GM23338 (cell line): ENCODE results near the gene GOLGA8A. TPM values are rescaled to one million over a fixed set of nuclear protein-coding genes. Genes with fewer than 3 reads are reported as not detected.
A peak's percentile ranks its signal among the peaks of the same experiment; 100 is the strongest.

Experiments
- ATAC-seq: fragments of 200-7000 bp; cut with Tn5 transposase; 3 replicates; pipeline ENCODE4 v1.9.1; 2020
- DNase-seq: peaks from one replicate; pipeline ENCODE4 v3.0.0-alpha.2; 2015; ENCODE audit warnings: low spot score
- H2AFZ ChIP-seq: fragments of 200-600 bp; sonication (generic); 2 replicates; pipeline ENCODE4 v1.8.0; 2016; ENCODE audit warnings: antibody characterized with exemption, mild to moderate bottlenecking, moderate library complexity
- H3F3A ChIP-seq: fragments of 200-600 bp; sonication (generic); replicated peaks from 2 replicates; pipeline ENCODE4 v1.8.0; 2017; ENCODE audit warnings: antibody characterized with exemption, mixed run types, low read depth
- H3K27ac ChIP-seq: fragments of 200-600 bp; sonication (generic); 2 replicates; pipeline ENCODE4 v1.6.1; 2016; ENCODE audit warnings: low read depth
- H3K27me3 ChIP-seq: fragments of 200-600 bp; sonication (generic); 2 replicates; pipeline ENCODE4 v1.8.0; 2016; ENCODE audit warnings: mild to moderate bottlenecking, mixed run types, moderate library complexity; ENCODE audit not compliant: insufficient read depth
- H3K36me3 ChIP-seq: fragments of 200-600 bp; sonication (generic); 2 replicates; pipeline ENCODE4 v1.8.0; 2016; ENCODE audit warnings: mild to moderate bottlenecking; ENCODE audit not compliant: insufficient read depth
- H3K4me1 ChIP-seq: fragments of 200-600 bp; sonication (generic); 2 replicates; pipeline ENCODE4 v1.8.0; 2016; ENCODE audit warnings: mild to moderate bottlenecking, moderate library complexity; ENCODE audit not compliant: insufficient read depth
- H3K4me2 ChIP-seq: fragments of 200-600 bp; sonication (generic); 2 replicates; pipeline ENCODE4 v1.7.1; 2017; ENCODE audit warnings: mixed run types
- H3K4me3 ChIP-seq: fragments of 200-600 bp; sonication (generic); 2 replicates; pipeline ENCODE4 v1.6.1; 2016; ENCODE audit warnings: mixed run types
- H3K79me2 ChIP-seq: fragments of 200-600 bp; sonication (generic); replicated peaks from 2 replicates; pipeline ENCODE4 v1.8.0; 2017; ENCODE audit warnings: mild to moderate bottlenecking; ENCODE audit not compliant: insufficient read depth
- H3K9me2 ChIP-seq: fragments of 200-600 bp; sonication (generic); 2 replicates; pipeline ENCODE4 v1.8.0; 2017; ENCODE audit not compliant: insufficient read depth
- H4K20me1 ChIP-seq: fragments of 200-600 bp; sonication (generic); replicated peaks from 2 replicates; pipeline ENCODE4 v1.8.0; 2017; ENCODE audit warnings: mild to moderate bottlenecking; ENCODE audit not compliant: insufficient read depth
- H3K27ac Mint-ChIP-seq: 2 replicates; pipeline ENCODE4 v1.8.0; 2020; ENCODE audit warnings: inconsistent platforms, mild to moderate bottlenecking, moderate library complexity, mixed read lengths
- H3K27me3 Mint-ChIP-seq: 3 replicates; pipeline ENCODE4 v1.8.0; 2022; ENCODE audit warnings: low read depth, mild to moderate bottlenecking, moderate library complexity, mixed read lengths, inconsistent platforms; ENCODE audit not compliant: insufficient read depth, poor library complexity
- H3K36me3 Mint-ChIP-seq: 3 replicates; pipeline ENCODE4 v1.8.0; 2021; ENCODE audit warnings: low read depth, mild to moderate bottlenecking, inconsistent platforms, moderate library complexity, mixed read lengths
- H3K4me1 Mint-ChIP-seq: 3 replicates; pipeline ENCODE4 v1.8.0; 2020; ENCODE audit warnings: mild to moderate bottlenecking, inconsistent platforms, mixed read lengths
- H3K4me3 Mint-ChIP-seq: 3 replicates; pipeline ENCODE4 v1.8.0; 2021; ENCODE audit warnings: moderate library complexity, mild to moderate bottlenecking, inconsistent platforms, mixed read lengths
- H3K9me3 Mint-ChIP-seq: 3 replicates; pipeline ENCODE4 v1.8.0; 2020; ENCODE audit warnings: moderate library complexity, mild to moderate bottlenecking, inconsistent platforms, mixed read lengths
- EZH2 ChIP-seq: fragments of 200-600 bp; sonication (generic); IDR thresholded peaks from one replicate; pipeline ENCODE4 v1.8.0; 2017; ENCODE audit warnings: antibody characterized with exemption, mild to moderate bottlenecking, low read depth; ENCODE audit not compliant: unreplicated experiment
- POLR2AphosphoS5 ChIP-seq: IDR thresholded peaks from 2 replicates; pipeline ENCODE4 v1.6.1; 2016; ENCODE audit warnings: antibody characterized with exemption, low read depth
- polyA plus RNA-seq: library from polyadenylated mRNA; unstranded; fragments of >200 nt; fragmentation: Nextera tagmentation; extraction: Ambion mirVana; gene quantifications from 2 replicates; pipeline ENCODE4 v1.2.1, GENCODE V29; 2016
- total RNA-seq: library from RNA; depleted of rRNA; stranded (reverse); fragments of >200 nt; shearing (Covaris generic); gene quantifications from 2 replicates; pipeline ENCODE4 v1.2.3, GENCODE V29; 2014
- TF ChIP-seq, protein P1 (sequence below): fragments of 250-450 bp; sonication (Bioruptor Pico); IDR thresholded peaks from 2 replicates; pipeline ENCODE4 v1.5.0; 2020; ENCODE audit warnings: mild to moderate bottlenecking, moderate library complexity
- TF ChIP-seq, protein P2 (sequence below): IDR thresholded peaks from 2 replicates; pipeline ENCODE4 v1.6.1; 2016; ENCODE audit warnings: antibody characterized with exemption

GOLGA8A gene
- total and polyA plus RNA-seq, 2 experiments from 2014 or later = 5.0 to 6.1 TPM

- ATAC-seq (peak; percentile 69), DNase-seq (peak; percentile 36)
- Histone ChIP-seq H3K4me1 (no peaks in the 10 kb centered on the region), H3K27ac (no peak overlapping the region), H3K9me2 (no peaks in the 10 kb centered on the region), H3K4me2 (peak overlapping the region; percentile 94), H4K20me1 (0 out of 2 replicates have a peak, but pooled peaks cover 3% of the 10 kb centered on the region), H3K4me3 (peak overlapping the region; percentile 74), H3F3A (no peaks in the 10 kb centered on the region), H3K27me3 (peaks cover 47% of the 10 kb centered on the region), H3K36me3 (no peaks in the 10 kb centered on the region), H3K79me2 (no peaks in the 10 kb centered on the region), H2AFZ (peak overlapping the region; percentile 81)
- Mint-ChIP-seq H3K9me3 (peaks cover 3% of the 10 kb centered on the region; the same call in 1 of the 3 replicates), H3K27ac (no peak overlapping the region), H3K36me3 (peaks cover 2% of the 10 kb centered on the region; the same call in 1 of the 3 replicates), H3K4me1 (peaks cover 3% of the 10 kb centered on the region; the same call in 1 of the 3 replicates), H3K27me3 (peaks cover 28% of the 10 kb centered on the region), H3K4me3 (peak overlapping the region; percentile 72)
- TF ChIP-seq, protein P1, sequence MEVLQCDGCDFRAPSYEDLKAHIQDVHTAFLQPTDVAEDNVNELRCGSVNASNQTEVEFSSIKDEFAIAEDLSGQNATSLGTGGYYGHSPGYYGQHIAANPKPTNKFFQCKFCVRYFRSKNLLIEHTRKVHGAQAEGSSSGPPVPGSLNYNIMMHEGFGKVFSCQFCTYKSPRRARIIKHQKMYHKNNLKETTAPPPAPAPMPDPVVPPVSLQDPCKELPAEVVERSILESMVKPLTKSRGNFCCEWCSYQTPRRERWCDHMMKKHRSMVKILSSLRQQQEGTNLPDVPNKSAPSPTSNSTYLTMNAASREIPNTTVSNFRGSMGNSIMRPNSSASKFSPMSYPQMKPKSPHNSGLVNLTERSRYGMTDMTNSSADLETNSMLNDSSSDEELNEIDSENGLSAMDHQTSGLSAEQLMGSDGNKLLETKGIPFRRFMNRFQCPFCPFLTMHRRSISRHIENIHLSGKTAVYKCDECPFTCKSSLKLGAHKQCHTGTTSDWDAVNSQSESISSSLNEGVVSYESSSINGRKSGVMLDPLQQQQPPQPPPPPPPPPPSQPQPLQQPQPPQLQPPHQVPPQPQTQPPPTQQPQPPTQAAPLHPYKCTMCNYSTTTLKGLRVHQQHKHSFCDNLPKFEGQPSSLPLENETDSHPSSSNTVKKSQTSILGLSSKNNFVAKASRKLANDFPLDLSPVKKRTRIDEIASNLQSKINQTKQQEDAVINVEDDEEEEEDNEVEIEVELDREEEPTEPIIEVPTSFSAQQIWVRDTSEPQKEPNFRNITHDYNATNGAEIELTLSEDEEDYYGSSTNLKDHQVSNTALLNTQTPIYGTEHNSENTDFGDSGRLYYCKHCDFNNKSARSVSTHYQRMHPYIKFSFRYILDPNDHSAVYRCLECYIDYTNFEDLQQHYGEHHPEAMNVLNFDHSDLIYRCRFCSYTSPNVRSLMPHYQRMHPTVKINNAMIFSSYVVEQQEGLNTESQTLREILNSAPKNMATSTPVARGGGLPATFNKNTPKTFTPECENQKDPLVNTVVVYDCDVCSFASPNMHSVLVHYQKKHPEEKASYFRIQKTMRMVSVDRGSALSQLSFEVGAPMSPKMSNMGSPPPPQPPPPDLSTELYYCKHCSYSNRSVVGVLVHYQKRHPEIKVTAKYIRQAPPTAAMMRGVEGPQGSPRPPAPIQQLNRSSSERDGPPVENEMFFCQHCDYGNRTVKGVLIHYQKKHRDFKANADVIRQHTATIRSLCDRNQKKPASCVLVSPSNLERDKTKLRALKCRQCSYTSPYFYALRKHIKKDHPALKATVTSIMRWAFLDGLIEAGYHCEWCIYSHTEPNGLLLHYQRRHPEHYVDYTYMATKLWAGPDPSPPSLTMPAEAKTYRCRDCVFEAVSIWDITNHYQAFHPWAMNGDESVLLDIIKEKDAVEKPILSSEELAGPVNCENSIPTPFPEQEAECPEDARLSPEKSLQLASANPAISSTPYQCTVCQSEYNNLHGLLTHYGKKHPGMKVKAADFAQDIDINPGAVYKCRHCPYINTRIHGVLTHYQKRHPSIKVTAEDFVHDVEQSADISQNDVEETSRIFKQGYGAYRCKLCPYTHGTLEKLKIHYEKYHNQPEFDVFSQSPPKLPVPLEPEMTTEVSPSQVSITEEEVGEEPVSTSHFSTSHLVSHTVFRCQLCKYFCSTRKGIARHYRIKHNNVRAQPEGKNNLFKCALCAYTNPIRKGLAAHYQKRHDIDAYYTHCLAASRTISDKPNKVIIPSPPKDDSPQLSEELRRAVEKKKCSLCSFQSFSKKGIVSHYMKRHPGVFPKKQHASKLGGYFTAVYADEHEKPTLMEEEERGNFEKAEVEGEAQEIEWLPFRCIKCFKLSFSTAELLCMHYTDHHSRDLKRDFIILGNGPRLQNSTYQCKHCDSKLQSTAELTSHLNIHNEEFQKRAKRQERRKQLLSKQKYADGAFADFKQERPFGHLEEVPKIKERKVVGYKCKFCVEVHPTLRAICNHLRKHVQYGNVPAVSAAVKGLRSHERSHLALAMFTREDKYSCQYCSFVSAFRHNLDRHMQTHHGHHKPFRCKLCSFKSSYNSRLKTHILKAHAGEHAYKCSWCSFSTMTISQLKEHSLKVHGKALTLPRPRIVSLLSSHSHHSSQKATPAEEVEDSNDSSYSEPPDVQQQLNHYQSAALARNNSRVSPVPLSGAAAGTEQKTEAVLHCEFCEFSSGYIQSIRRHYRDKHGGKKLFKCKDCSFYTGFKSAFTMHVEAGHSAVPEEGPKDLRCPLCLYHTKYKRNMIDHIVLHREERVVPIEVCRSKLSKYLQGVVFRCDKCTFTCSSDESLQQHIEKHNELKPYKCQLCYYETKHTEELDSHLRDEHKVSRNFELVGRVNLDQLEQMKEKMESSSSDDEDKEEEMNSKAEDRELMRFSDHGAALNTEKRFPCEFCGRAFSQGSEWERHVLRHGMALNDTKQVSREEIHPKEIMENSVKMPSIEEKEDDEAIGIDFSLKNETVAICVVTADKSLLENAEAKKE (CRISPR knock-in tag) = no peak
- TF ChIP-seq EZH2 = peak; percentile 65
- no peak for TF ChIP-seq POLR2AphosphoS5
- TF ChIP-seq, protein P2, sequence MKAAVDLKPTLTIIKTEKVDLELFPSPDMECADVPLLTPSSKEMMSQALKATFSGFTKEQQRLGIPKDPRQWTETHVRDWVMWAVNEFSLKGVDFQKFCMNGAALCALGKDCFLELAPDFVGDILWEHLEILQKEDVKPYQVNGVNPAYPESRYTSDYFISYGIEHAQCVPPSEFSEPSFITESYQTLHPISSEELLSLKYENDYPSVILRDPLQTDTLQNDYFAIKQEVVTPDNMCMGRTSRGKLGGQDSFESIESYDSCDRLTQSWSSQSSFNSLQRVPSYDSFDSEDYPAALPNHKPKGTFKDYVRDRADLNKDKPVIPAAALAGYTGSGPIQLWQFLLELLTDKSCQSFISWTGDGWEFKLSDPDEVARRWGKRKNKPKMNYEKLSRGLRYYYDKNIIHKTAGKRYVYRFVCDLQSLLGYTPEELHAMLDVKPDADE = no peak
Measured at GRCh38 chr15:34436126-34436955, 1.3 kb downstream of the GOLGA8A start.
